ENCODE measurements around the gene PUSL1. TPM values are rescaled to one million over a fixed set of nuclear protein-coding genes. Genes with fewer than 3 reads are reported as not detected.

PUSL1 gene
- polyA plus RNA-seq, 1 donor (not counting 4 experiments of a cell fraction or from before 2014, with no cell fraction given): 11.4 TPM

- H3K27ac ChIP-seq (ENCODE audit: control insufficient read depth, insufficient read depth, low read length): peak overlapping the region; percentile 57
- no peaks in the 10 kb centered on the region for H3K9me3 ChIP-seq (ENCODE audit: control insufficient read depth, low read depth, low read length)
- no peak overlapping the region for H3K4me3 ChIP-seq (ENCODE audit: control insufficient read depth in 2 of 3, extremely low read depth in 1 of 3, insufficient read depth in 2 of 3, low read depth in 1 of 3, low read length in 3 of 3)
- DNase-seq (ENCODE audit: low read depth, low spot score): no peak
- H4K20me1 ChIP-seq (ENCODE audit: control insufficient read depth, extremely low read depth, insufficient read depth, low read length): peaks cover 13% of the 10 kb centered on the region
- TF ChIP-seq CTCF (optimal IDR thresholded peaks at IDR 0.05 in 1 of 3, IDR thresholded peaks at IDR 0.05 in 1 of 3, conservative IDR thresholded peaks at IDR 0.05 in 1 of 3; ENCODE audit: extremely low read depth in 1 of 3, insufficient read depth in 2 of 3, low read length in 3 of 3) (no peak), EZH2 (IDR thresholded peaks at IDR 0.05; ENCODE audit: low read length) (no peak)
- H3K9me1 ChIP-seq (ENCODE audit: control insufficient read depth, extremely low read depth, insufficient read depth, low read length): no peaks in the 10 kb centered on the region
- peaks cover 25% of the 10 kb centered on the region for H3K4me1 ChIP-seq (ENCODE audit: control insufficient read depth, extremely low read depth, insufficient read depth, low read length)
- peaks cover 27 to 32% of the 10 kb centered on the region in 2 experiments for H3K36me3 ChIP-seq (ENCODE audit: control insufficient read depth in 2 of 2, extremely low read depth in 1 of 2, insufficient read depth in 2 of 2, low read length in 2 of 2)
- no peak overlapping the region for H3K4me2 ChIP-seq (ENCODE audit: control insufficient read depth, extremely low read depth, insufficient read depth, low read depth, low read length)
- dilution Hi-C loops (cut with MboI; ENCODE audit: extremely low pct_ligation_motif_present, low sequenced_read_pairs): no loop called here
- H3K79me2 ChIP-seq (ENCODE audit: control insufficient read depth, insufficient read depth, low read length): peaks cover 57% of the 10 kb centered on the region
- no peak overlapping the region for H3K9ac ChIP-seq (ENCODE audit: control insufficient read depth, extremely low read depth, insufficient read depth, low read length)
- H2AFZ ChIP-seq (ENCODE audit: control insufficient read depth, low read length): no peak overlapping the region
- FAIRE-seq: no peak
- H3K27me3 ChIP-seq (ENCODE audit: control insufficient read depth, extremely low read depth, insufficient read depth, low read length): no peaks in the 10 kb centered on the region
These were observed 10.6 kb downstream of the PUSL1 start for GRCh38 chr1:1318777-1319645.

DNA sequence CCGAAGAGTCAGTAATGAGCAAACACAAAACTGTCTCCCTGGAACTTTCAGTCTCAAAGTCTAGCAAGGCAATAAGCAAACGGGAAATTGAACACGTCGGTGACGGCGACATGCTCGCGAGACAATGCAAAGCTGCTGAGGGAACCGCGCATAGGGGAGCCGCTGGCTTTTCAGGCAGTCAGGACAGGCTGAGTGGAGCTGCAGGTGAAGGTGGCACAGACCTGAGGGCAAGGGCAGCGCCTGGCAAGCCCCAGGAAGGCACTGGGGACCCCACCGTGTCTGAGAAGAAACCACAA lies 11.2 kb downstream of the PUSL1 start:
- dilution Hi-C loops (cut with MboI; ENCODE audit: extremely low pct_ligation_motif_present, low sequenced_read_pairs): no loop called here
- Histone ChIP-seq H3K9me3 (ENCODE audit: control insufficient read depth, low read depth, low read length) (no peaks in the 10 kb centered on the region), H4K20me1 (ENCODE audit: control insufficient read depth, extremely low read depth, insufficient read depth, low read length) (peaks cover 13% of the 10 kb centered on the region), H3K4me2 (ENCODE audit: control insufficient read depth, extremely low read depth, insufficient read depth, low read depth, low read length) (no peak overlapping the region), H3K9me1 (ENCODE audit: control insufficient read depth, extremely low read depth, insufficient read depth, low read length) (no peaks in the 10 kb centered on the region), H3K4me3 (ENCODE audit: control insufficient read depth in 2 of 3, extremely low read depth in 1 of 3, insufficient read depth in 2 of 3, low read depth in 1 of 3, low read length in 3 of 3) (no peak overlapping the region), H3K79me2 (ENCODE audit: control insufficient read depth, insufficient read depth, low read length) (peaks cover 59% of the 10 kb centered on the region), H2AFZ (ENCODE audit: control insufficient read depth, low read length) (no peak overlapping the region), H3K27ac (ENCODE audit: control insufficient read depth, insufficient read depth, low read length) (no peak overlapping the region), H3K4me1 (ENCODE audit: control insufficient read depth, extremely low read depth, insufficient read depth, low read length) (peaks cover 25% of the 10 kb centered on the region), H3K36me3 (ENCODE audit: control insufficient read depth in 2 of 2, extremely low read depth in 1 of 2, insufficient read depth in 2 of 2, low read length in 2 of 2) (peaks cover 22 to 26% of the 10 kb centered on the region in 2 experiments), H3K27me3 (ENCODE audit: control insufficient read depth, extremely low read depth, insufficient read depth, low read length) (no peaks in the 10 kb centered on the region), H3K9ac (ENCODE audit: control insufficient read depth, extremely low read depth, insufficient read depth, low read length) (no peak overlapping the region)
- FAIRE-seq (no peak), DNase-seq (ENCODE audit: low read depth, low spot score) (no peak)
- TF ChIP-seq CTCF (optimal IDR thresholded peaks at IDR 0.05 in 1 of 3, IDR thresholded peaks at IDR 0.05 in 1 of 3, conservative IDR thresholded peaks at IDR 0.05 in 1 of 3; ENCODE audit: extremely low read depth in 1 of 3, insufficient read depth in 2 of 3, low read length in 3 of 3) (no peak), EZH2 (IDR thresholded peaks at IDR 0.05; ENCODE audit: low read length) (no peak)

All from keratinocyte (primary cell).